Measurements from ENCODE around the gene FAM13B.
"Not testable (repeated sequence)": the region's sequence is repeated elsewhere in the genome, so short reads cannot be mapped to it uniquely, and the experiment has no call there.

Gene FAM13B

DNA sequence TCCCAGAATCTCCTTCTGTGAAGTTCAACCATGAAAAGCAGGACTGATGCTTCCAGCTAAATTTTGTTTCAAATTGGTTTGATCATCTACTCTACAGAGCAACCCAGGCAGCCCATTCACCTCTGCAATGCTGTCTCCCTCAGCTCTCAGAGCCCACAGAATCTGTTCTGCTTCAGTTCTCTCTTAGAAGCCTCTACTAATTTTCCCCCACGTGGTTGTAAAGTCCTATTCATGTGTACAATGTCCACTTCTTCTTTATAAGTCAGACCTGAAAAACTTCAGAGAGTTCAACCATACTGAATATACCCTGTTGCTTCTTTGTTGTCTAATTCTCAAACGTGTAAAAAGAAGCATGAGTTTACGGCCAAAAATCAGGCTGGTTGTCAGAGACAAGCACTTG is 21.3 kb upstream of the FAM13B start:
- Histone ChIP-seq H3F3A (ENCODE audit: insufficient read depth) (no peaks in the 10 kb centered on the region), H2AFZ (ENCODE audit: low read depth, low read length, severe bottlenecking) (no peak overlapping the region), H3K36me3 (ENCODE audit: low read length) (no peaks in the 10 kb centered on the region), H4K20me1 (ENCODE audit: low read depth, low read length) (no peaks in the 10 kb centered on the region), H3K9me3 (ENCODE audit: insufficient read depth, low read length) (no peaks in the 10 kb centered on the region), H3K27me3 (ENCODE audit: low read length) (no peaks in the 10 kb centered on the region), H3K4me3 (ENCODE audit: insufficient read depth, low read length, poor library complexity, severe bottlenecking) (no peak overlapping the region), H3K27ac (ENCODE audit: low read depth, low read length) (no peak overlapping the region), H3K79me2 (ENCODE audit: insufficient read depth, low read length) (no peaks in the 10 kb centered on the region), H3K9ac (ENCODE audit: low read length) (no peak overlapping the region), H3K9me2 (replicated peaks; ENCODE audit: insufficient read depth, low read length) (no peaks in the 10 kb centered on the region), H3K4me2 (ENCODE audit: low read depth, low read length, poor library complexity, severe bottlenecking) (no peak overlapping the region)
- TF ChIP-seq, protein P1, sequence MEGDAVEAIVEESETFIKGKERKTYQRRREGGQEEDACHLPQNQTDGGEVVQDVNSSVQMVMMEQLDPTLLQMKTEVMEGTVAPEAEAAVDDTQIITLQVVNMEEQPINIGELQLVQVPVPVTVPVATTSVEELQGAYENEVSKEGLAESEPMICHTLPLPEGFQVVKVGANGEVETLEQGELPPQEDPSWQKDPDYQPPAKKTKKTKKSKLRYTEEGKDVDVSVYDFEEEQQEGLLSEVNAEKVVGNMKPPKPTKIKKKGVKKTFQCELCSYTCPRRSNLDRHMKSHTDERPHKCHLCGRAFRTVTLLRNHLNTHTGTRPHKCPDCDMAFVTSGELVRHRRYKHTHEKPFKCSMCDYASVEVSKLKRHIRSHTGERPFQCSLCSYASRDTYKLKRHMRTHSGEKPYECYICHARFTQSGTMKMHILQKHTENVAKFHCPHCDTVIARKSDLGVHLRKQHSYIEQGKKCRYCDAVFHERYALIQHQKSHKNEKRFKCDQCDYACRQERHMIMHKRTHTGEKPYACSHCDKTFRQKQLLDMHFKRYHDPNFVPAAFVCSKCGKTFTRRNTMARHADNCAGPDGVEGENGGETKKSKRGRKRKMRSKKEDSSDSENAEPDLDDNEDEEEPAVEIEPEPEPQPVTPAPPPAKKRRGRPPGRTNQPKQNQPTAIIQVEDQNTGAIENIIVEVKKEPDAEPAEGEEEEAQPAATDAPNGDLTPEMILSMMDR (IDR thresholded peaks at IDR 0.05; ENCODE audit: insufficient read depth, low read length, poor library complexity, severe bottlenecking), result no peak
- TF ChIP-seq EZH2phosphoT487 (conservative IDR thresholded peaks at IDR 0.05; ENCODE audit: low read length), result no peak

DNA sequence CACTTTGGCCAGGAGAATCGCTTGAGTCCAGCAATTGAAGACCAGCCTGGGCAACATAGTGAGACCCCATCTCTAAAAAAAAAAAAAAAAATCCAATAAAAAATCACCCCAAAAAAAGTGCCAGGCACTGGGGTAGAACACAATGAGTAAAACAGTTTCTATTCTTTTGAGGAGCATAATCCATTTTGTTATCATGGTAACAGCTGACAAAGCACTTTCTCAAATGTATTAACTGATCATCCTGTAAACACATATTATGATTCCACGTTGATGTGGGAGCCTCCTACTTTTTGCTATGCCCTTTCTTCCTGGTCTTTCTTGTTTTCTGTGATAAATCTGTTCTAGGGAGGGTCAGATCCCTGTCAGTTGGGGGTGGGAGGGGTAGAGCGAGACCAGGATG is 20.7 kb upstream of the FAM13B start:
- Histone ChIP-seq H4K20me1 (ENCODE audit: low read depth, low read length) (no peaks in the 10 kb centered on the region), H3K36me3 (ENCODE audit: low read length) (no peaks in the 10 kb centered on the region), H2AFZ (ENCODE audit: low read depth, low read length, severe bottlenecking) (no peak overlapping the region), H3K4me3 (ENCODE audit: insufficient read depth, low read length, poor library complexity, severe bottlenecking) (no peak overlapping the region), H3K9me2 (replicated peaks; ENCODE audit: insufficient read depth, low read length) (no peaks in the 10 kb centered on the region), H3K27me3 (ENCODE audit: low read length) (no peaks in the 10 kb centered on the region), H3K9me3 (ENCODE audit: insufficient read depth, low read length) (no peaks in the 10 kb centered on the region), H3K27ac (ENCODE audit: low read depth, low read length) (no peak overlapping the region), H3K4me2 (ENCODE audit: low read depth, low read length, poor library complexity, severe bottlenecking) (no peak overlapping the region), H3F3A (ENCODE audit: insufficient read depth) (no peaks in the 10 kb centered on the region), H3K9ac (ENCODE audit: low read length) (no peak overlapping the region), H3K79me2 (ENCODE audit: insufficient read depth, low read length) (no peaks in the 10 kb centered on the region)
- no peak for TF ChIP-seq EZH2phosphoT487 (conservative IDR thresholded peaks at IDR 0.05; ENCODE audit: low read length)
- TF ChIP-seq, protein P1 (IDR thresholded peaks at IDR 0.05; ENCODE audit: insufficient read depth, low read length, poor library complexity, severe bottlenecking), result no peak

DNA sequence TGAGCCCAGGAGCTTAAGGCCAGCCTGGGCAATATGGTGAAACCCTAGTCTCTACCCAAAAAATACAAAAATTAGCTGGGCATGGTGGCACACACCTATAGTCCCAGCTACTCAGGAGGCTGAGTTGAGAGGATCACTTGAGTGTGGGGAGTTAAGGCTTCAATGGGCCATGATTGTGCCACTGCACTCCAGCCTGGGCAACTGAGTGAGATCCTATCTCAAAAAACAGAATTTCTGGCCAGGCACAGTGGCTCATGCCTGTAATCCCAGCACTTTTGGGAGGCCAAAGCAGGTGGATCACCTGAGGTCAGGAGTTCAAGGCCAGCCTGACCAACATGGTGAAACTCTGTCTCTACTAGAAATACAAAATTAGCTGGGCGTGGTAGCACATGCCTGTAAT is 19.8 kb upstream of the FAM13B start:
- H3K4me3 ChIP-seq (ENCODE audit: insufficient read depth, low read length, poor library complexity, severe bottlenecking); H3K4me2 ChIP-seq (ENCODE audit: low read depth, low read length, poor library complexity, severe bottlenecking); H3K36me3 ChIP-seq (ENCODE audit: low read length); H3K79me2 ChIP-seq (ENCODE audit: insufficient read depth, low read length); H3K9me3 ChIP-seq (ENCODE audit: insufficient read depth, low read length); H4K20me1 ChIP-seq (ENCODE audit: low read depth, low read length); H2AFZ ChIP-seq (ENCODE audit: low read depth, low read length, severe bottlenecking); H3K9me2 ChIP-seq (replicated peaks; ENCODE audit: insufficient read depth, low read length); H3F3A ChIP-seq (ENCODE audit: insufficient read depth); H3K9ac ChIP-seq (ENCODE audit: low read length); H3K27me3 ChIP-seq (ENCODE audit: low read length); H3K27ac ChIP-seq (ENCODE audit: low read depth, low read length): not testable (repeated sequence)

DNA sequence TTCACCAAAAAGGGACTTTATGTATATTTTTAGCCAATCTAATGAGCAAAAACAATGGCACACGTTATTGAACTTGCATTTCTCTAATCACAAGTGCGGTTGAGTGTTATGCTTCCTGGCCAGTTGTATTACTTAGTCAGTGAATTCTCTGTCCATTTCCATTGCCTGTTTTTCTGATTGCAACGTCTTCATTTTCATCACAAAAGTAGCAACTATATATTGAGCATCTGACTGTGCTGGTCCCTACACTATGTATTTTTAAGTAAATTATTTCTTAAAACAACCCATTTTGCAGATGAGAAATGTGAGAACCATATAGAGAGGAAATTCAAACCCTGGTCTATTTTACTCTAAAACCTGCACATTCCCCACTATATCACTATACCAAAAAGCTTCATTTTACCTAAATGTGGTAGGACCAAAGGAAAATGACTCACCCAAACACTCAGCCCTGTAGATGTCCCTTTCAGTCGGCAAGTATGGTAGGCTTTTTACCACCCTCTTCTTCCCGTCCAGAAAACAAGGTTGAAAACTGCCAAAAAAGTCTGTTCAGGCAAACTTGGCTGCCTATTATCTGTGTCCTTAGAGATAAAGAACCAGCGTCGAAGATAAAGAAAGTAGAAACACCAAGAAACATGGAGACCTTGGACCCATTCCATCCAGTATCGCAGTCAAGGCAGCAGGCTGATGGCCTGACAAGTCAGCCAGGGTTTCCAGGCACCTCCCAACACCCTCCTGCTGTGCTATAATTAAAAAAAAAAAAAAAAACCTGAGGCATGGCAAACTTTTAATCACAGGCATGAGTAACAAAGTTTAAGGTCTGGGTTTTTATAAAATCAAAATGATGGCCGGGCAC is 18.8 kb upstream of the FAM13B start:
- H3K9ac ChIP-seq (ENCODE audit: low read length), result no peak overlapping the region
- no peaks in the 10 kb centered on the region for H4K20me1 ChIP-seq (ENCODE audit: low read depth, low read length)
- H3F3A ChIP-seq (ENCODE audit: insufficient read depth), result no peaks in the 10 kb centered on the region
- no peak overlapping the region for H3K27ac ChIP-seq (ENCODE audit: low read depth, low read length)
- no peaks in the 10 kb centered on the region for H3K27me3 ChIP-seq (ENCODE audit: low read length)
- H3K79me2 ChIP-seq (ENCODE audit: insufficient read depth, low read length), result no peaks in the 10 kb centered on the region
- no peak overlapping the region for H2AFZ ChIP-seq (ENCODE audit: low read depth, low read length, severe bottlenecking)
- no peak overlapping the region for H3K4me2 ChIP-seq (ENCODE audit: low read depth, low read length, poor library complexity, severe bottlenecking)
- no peaks in the 10 kb centered on the region for H3K9me3 ChIP-seq (ENCODE audit: insufficient read depth, low read length)
- no peaks in the 10 kb centered on the region for H3K36me3 ChIP-seq (ENCODE audit: low read length)
- no peaks in the 10 kb centered on the region for H3K9me2 ChIP-seq (replicated peaks; ENCODE audit: insufficient read depth, low read length)
- no peak for TF ChIP-seq EZH2phosphoT487 (conservative IDR thresholded peaks at IDR 0.05; ENCODE audit: low read length)
- TF ChIP-seq, protein P1 (IDR thresholded peaks at IDR 0.05; ENCODE audit: insufficient read depth, low read length, poor library complexity, severe bottlenecking), result no peak
- no peak overlapping the region for H3K4me3 ChIP-seq (ENCODE audit: insufficient read depth, low read length, poor library complexity, severe bottlenecking)

DNA sequence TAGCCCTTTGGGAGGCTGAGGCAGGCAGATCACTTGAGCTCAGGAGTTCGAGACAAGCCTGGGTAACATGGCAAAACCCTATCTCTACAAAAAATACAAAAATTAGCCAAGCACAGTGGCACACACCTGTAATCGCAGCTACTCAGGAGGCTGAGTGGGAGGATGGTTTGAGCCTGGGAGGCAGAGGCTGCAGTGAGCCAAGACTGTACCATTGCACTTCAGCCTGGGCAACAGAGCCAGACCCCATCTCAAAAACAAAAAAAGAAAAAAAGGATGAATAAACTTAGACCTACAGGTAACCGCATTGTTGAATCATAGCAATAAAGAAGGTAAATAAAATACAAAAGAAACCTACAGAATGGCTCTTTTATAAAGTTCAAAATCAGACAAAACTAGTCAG is 12.4 kb upstream of the FAM13B start:
- H3K9ac ChIP-seq (ENCODE audit: low read length); H3K4me2 ChIP-seq (ENCODE audit: low read depth, low read length, poor library complexity, severe bottlenecking); H3K9me2 ChIP-seq (replicated peaks; ENCODE audit: insufficient read depth, low read length): not testable (repeated sequence)

More for the DNA sequence above, 12.4 kb upstream of the FAM13B start:
- H3K27me3 ChIP-seq (ENCODE audit: low read length); H3F3A ChIP-seq (ENCODE audit: insufficient read depth); H3K36me3 ChIP-seq (ENCODE audit: low read length); H3K79me2 ChIP-seq (ENCODE audit: insufficient read depth, low read length); H3K4me3 ChIP-seq (ENCODE audit: insufficient read depth, low read length, poor library complexity, severe bottlenecking); H3K9me3 ChIP-seq (ENCODE audit: insufficient read depth, low read length); H3K27ac ChIP-seq (ENCODE audit: low read depth, low read length); H2AFZ ChIP-seq (ENCODE audit: low read depth, low read length, severe bottlenecking); H4K20me1 ChIP-seq (ENCODE audit: low read depth, low read length): not testable (repeated sequence)

All from SU-DHL-6 (cell line).